CD14-positive monocyte (primary cell): ENCODE data around the gene RNF34. TPM values are rescaled to one million over a fixed set of nuclear protein-coding genes. Genes with fewer than 3 reads are reported as not detected.
"Not testable (repeated sequence)": the region's sequence is repeated elsewhere in the genome, so short reads cannot be mapped to it uniquely, and the experiment has no call there.

Experiments
- DNase-seq, 3 donors: peaks; one replicate each; pipeline ENCODE4 v3.0.0-alpha.2; 2011 to 2022
- H2AFZ ChIP-seq: 2 replicates; pipeline ENCODE4 v1.6.0; 2012; ENCODE audit warnings: mild to moderate bottlenecking, low read depth, low read length, inconsistent platforms; ENCODE audit not compliant: insufficient read depth, poor library complexity, severe bottlenecking
- H3K27ac ChIP-seq, 2 donors: 1 replicate in 1 of 2; 2 replicates in 1 of 2; pipeline ENCODE4 v1.5.1; 2012 to 2013; ENCODE audit warnings: low read length in 2 of 2, control low read depth in 1 of 2, inconsistent platforms in 1 of 2, low read depth in 1 of 2, mild to moderate bottlenecking in 1 of 2
- H3K27me3 ChIP-seq, 2 donors: one replicate each; pipeline versions ENCODE4 v1.6.0 to v1.6.1; 2011 to 2013; ENCODE audit warnings: low read length in 2 of 2; ENCODE audit not compliant: control insufficient read depth in 2 of 2, insufficient read depth in 2 of 2
- H3K36me3 ChIP-seq, 2 donors: replicated peaks in 1 of 2; 1 replicate in 1 of 2; 2 replicates in 1 of 2; pipeline versions ENCODE4 v1.5.1 to v1.6.1; 2012 to 2013; ENCODE audit warnings: low read length in 2 of 2, control low read depth in 1 of 2, inconsistent platforms in 1 of 2, mild to moderate bottlenecking in 1 of 2; ENCODE audit not compliant: insufficient read depth in 2 of 2, control insufficient read depth in 1 of 2
- H3K4me1 ChIP-seq, 2 donors: 1 replicate in 1 of 2; 2 replicates in 1 of 2; pipeline versions ENCODE4 v1.5.1 to v1.6.1; 2012 to 2013; ENCODE audit warnings: low read length in 2 of 2, control low read depth in 1 of 2, inconsistent platforms in 1 of 2, mild to moderate bottlenecking in 1 of 2, moderate library complexity in 1 of 2; ENCODE audit not compliant: insufficient read depth in 2 of 2, control insufficient read depth in 1 of 2
- H3K4me2 ChIP-seq: replicated peaks from 2 replicates; pipeline ENCODE3; 2012; ENCODE audit warnings: low read length, moderate library complexity, mild to moderate bottlenecking; ENCODE audit not compliant: poor library complexity, severe bottlenecking; ENCODE audit errors: extremely low read depth
- H3K4me3 ChIP-seq, 3 experiments: fragments of 200-600 bp in 1 of 3; sonication (generic) in 1 of 3; replicated peaks in 1 of 3; 1 replicate in 2 of 3; 2 replicates in 1 of 3; pipeline ENCODE4 v1.5.1; 2011 to 2013; ENCODE audit warnings: low read length in 3 of 3, mild to moderate bottlenecking in 3 of 3, control low read depth in 2 of 3, low read depth in 2 of 3, inconsistent platforms in 1 of 3, moderate library complexity in 1 of 3
- H3K79me2 ChIP-seq: 2 replicates; pipeline ENCODE4 v1.6.0; 2012; ENCODE audit warnings: mild to moderate bottlenecking, control low read depth, inconsistent platforms, low read length, moderate library complexity; ENCODE audit not compliant: insufficient read depth
- H3K9ac ChIP-seq: 2 replicates; pipeline ENCODE4 v1.6.0; 2017; ENCODE audit warnings: low read length, mild to moderate bottlenecking; ENCODE audit not compliant: insufficient read depth, poor library complexity, severe bottlenecking
- H3K9me3 ChIP-seq, 2 donors: replicated peaks in 1 of 2; 1 replicate in 1 of 2; 2 replicates in 1 of 2; pipeline versions ENCODE4 v1.5.1 to v1.6.1; 2012 to 2013; ENCODE audit warnings: low read length in 2 of 2, control low read depth in 1 of 2; ENCODE audit not compliant: control insufficient read depth in 1 of 2, insufficient read depth in 1 of 2
- H4K20me1 ChIP-seq: 2 replicates; pipeline ENCODE4 v1.6.0; 2012; ENCODE audit warnings: mild to moderate bottlenecking, low read length, control low read depth, moderate library complexity; ENCODE audit not compliant: insufficient read depth
- H3K27ac Mint-ChIP-seq, 7 donors: one replicate each; pipeline ENCODE4 v1.8.0; 2020; ENCODE audit warnings: mild to moderate bottlenecking in 7 of 7, mixed read lengths in 7 of 7, moderate library complexity in 6 of 7, inconsistent platforms in 2 of 7
- H3K27me3 Mint-ChIP-seq, 3 donors: one replicate each; pipeline ENCODE4 v1.8.0; 2021 to 2022; ENCODE audit warnings: low read depth in 3 of 3, mild to moderate bottlenecking in 3 of 3, mixed read lengths in 3 of 3, moderate library complexity in 3 of 3, inconsistent platforms in 1 of 3
- H3K36me3 Mint-ChIP-seq, 2 donors: one replicate each; pipeline ENCODE4 v1.8.0; 2020; ENCODE audit warnings: mixed read lengths in 2 of 2, inconsistent platforms in 1 of 2, mild to moderate bottlenecking in 1 of 2
- H3K4me1 Mint-ChIP-seq: one replicate; pipeline ENCODE4 v1.8.0; 2020; ENCODE audit warnings: mild to moderate bottlenecking, mixed read lengths
- H3K4me3 Mint-ChIP-seq, 2 donors: one replicate each; pipeline ENCODE4 v1.8.0; 2020; ENCODE audit warnings: mild to moderate bottlenecking in 2 of 2, mixed read lengths in 2 of 2, moderate library complexity in 1 of 2
- H3K9me3 Mint-ChIP-seq, 7 donors: one replicate each; pipeline ENCODE4 v1.8.0; 2020 to 2022; ENCODE audit warnings: mixed read lengths in 7 of 7, mild to moderate bottlenecking in 6 of 7, moderate library complexity in 6 of 7, inconsistent platforms in 2 of 7
- WGBS: methylation state at CpG from one replicate; pipeline ENCODE4 v1.1.5; 2013; ENCODE audit warnings: missing lambda C conversion rate; ENCODE audit not compliant: insufficient coverage; 5-methylcytosine and 5-hydroxymethylcytosine counted together
- intact Hi-C, 2 donors: fragments of 100-400 bp; cut with micrococcal nuclease; formaldehyde crosslinking; loops; one replicate each; pipeline versions ENCODE4 v1.15.0 to v1.15.1; 2023
- polyA plus RNA-seq, 3 donors: library from polyadenylated mRNA; depleted of rRNA in 1 of 3; unstranded in 2 of 3; stranded (reverse) in 1 of 3; fragments of 300-500 nt in 2 of 3; fragments of >200 nt in 1 of 3; fragmentation: Illumina TruSeq in 2 of 3; gene quantifications; 1 replicate in 2 of 3; 2 replicates in 1 of 3; pipeline ENCODE4 v1.2.3, GENCODE V29; 2012 to 2021
- TF ChIP-seq, protein P1 (sequence below): fragments of 200-600 bp; IDR thresholded peaks from one replicate; pipeline ENCODE4 v1.8.0; 2022; ENCODE audit warnings: antibody characterized with exemption, mild to moderate bottlenecking

RNF34 gene
- polyA plus RNA-seq, 3 donors, result 15.5 to 23.8 (median 19.2) TPM

DNA sequence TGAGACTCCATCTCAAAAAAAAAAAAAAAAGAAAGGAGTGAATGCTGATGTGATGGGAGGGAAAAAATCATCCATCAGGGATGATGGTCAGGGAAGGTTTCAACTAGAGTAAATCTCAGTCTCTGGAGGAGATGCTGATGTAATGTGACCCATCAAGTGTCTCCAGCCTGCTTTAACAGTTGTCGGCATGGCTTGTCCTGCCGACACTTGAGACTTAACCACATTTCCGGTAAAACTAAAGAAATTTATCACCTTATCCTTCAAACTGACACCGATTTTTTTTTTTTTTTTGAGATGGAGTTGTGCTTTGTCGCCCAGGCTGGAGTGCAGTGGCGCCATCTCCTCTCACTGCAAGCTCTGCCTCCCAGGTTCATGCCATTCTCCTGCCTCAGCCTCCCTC lies 26.2 kb upstream of the RNF34 start:
- WGBS, result no CpG with 5 or more reads among the region's 6 CpGs
- Histone ChIP-seq H3K27ac (no peak overlapping the region), H3K9me3 (peaks cover 0 to 7% of the 10 kb centered on the region in 2 donors), H3K4me2 (no peak overlapping the region), H3K4me3 (no peak overlapping the region), H3K79me2 (no peaks in the 10 kb centered on the region), H3K36me3 (no peaks in the 10 kb centered on the region), H2AFZ (no peak overlapping the region), H3K9ac (no peak overlapping the region), H3K4me1 (no peaks in the 10 kb centered on the region), H3K27me3 (no peaks in the 10 kb centered on the region), H4K20me1 (no peaks in the 10 kb centered on the region)
- Mint-ChIP-seq H3K36me3 (no peaks in the 10 kb centered on the region), H3K27me3 (peaks cover 3 to 7% (median 4%) of the 10 kb centered on the region in 3 donors), H3K4me3 (no peak overlapping the region), H3K27ac (no peak overlapping the region), H3K4me1 (no peaks in the 10 kb centered on the region), H3K9me3 (peaks cover 0 to 6% (median 5%) of the 10 kb centered on the region in 7 donors)
- DNase-seq, result no peak
- TF ChIP-seq, protein P1, sequence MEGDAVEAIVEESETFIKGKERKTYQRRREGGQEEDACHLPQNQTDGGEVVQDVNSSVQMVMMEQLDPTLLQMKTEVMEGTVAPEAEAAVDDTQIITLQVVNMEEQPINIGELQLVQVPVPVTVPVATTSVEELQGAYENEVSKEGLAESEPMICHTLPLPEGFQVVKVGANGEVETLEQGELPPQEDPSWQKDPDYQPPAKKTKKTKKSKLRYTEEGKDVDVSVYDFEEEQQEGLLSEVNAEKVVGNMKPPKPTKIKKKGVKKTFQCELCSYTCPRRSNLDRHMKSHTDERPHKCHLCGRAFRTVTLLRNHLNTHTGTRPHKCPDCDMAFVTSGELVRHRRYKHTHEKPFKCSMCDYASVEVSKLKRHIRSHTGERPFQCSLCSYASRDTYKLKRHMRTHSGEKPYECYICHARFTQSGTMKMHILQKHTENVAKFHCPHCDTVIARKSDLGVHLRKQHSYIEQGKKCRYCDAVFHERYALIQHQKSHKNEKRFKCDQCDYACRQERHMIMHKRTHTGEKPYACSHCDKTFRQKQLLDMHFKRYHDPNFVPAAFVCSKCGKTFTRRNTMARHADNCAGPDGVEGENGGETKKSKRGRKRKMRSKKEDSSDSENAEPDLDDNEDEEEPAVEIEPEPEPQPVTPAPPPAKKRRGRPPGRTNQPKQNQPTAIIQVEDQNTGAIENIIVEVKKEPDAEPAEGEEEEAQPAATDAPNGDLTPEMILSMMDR, result no peak
- intact Hi-C loops, result no loop called here

DNA sequence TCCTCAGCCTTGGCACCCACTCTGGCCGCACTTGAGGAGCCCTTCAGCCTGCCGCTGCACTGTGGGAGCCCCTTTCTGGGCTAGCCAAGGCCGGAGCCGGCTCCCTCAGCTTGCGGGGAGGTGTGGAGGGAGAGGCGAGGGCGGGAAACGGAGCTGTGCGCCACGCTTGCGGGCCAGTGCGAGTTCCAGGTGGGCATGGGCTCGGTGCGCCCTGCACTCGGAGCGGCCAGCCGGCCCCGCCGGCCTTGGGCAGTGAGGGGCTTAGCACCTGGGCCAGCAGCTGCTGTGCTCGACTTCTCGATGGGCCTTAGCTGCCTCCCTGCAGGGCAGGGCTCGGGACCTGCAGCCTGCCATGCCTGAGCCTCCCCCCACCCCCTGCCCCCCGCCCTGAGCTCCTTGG lies 25.6 kb upstream of the RNF34 start:
- H3K4me3 ChIP-seq, H3K27ac Mint-ChIP-seq, H3K4me1 ChIP-seq, intact Hi-C loops, H2AFZ ChIP-seq, H3K27me3 Mint-ChIP-seq, H3K9ac ChIP-seq, H3K36me3 Mint-ChIP-seq, H3K4me1 Mint-ChIP-seq, H3K79me2 ChIP-seq, H3K36me3 ChIP-seq, H3K4me2 ChIP-seq, H3K27me3 ChIP-seq, H3K9me3 Mint-ChIP-seq, H3K27ac ChIP-seq, H4K20me1 ChIP-seq, H3K9me3 ChIP-seq, DNase-seq, H3K4me3 Mint-ChIP-seq: not testable (repeated sequence)
- WGBS, result 99% methylated on average over 19 of the region's 23 CpGs

DNA sequence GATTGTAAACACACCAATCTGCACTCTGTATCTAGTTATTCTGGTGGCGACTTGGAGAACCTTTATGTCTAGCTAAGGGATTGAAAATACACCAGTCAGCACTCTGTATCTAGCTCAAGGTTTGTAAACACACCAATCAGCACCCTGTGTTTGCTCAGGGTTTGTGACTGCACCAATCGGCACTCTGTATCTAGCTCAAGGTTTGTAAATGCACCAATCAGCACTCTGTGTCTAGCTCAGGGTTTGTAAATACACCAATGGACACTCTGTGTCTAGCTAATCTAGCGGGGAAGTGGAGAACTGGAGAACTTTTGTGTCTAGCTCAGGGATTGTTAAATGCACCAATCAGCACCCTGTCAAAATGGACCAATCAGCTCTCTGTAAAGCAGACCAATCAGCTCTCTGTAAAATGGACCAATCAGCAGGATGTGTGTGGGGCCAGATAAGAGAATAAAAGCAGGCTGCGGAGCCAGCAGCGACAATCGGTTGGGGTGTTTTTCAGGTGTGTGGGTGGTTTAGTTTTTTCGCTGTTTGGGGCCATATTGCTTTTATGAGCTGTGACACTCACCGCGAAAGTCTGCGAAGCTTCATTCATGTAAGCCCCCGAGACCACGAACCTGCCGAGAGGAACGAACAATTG lies 24.9 kb upstream of the RNF34 start:
- H3K4me3 Mint-ChIP-seq, H2AFZ ChIP-seq, H3K79me2 ChIP-seq, H3K27me3 Mint-ChIP-seq, H3K36me3 Mint-ChIP-seq, H3K9me3 ChIP-seq, H3K9me3 Mint-ChIP-seq, H3K4me3 ChIP-seq, H3K4me1 ChIP-seq, H3K4me1 Mint-ChIP-seq, DNase-seq, H3K27ac ChIP-seq, H3K4me2 ChIP-seq, H4K20me1 ChIP-seq, intact Hi-C loops, H3K9ac ChIP-seq, H3K27me3 ChIP-seq, H3K36me3 ChIP-seq: not testable (repeated sequence)
- WGBS, result 94% methylated on average over 12 of the region's 14 CpGs
- H3K27ac Mint-ChIP-seq, result peak overlapping the region in 1 of 7 donors; percentile 41
